Right atrium auricular region (tissue), 2 donors: ENCODE data around the gene NKD2. TPM values are rescaled to one million over a fixed set of nuclear protein-coding genes. Genes with fewer than 3 reads are reported as not detected.

Source experiments
- DNase-seq: peaks from one replicate; pipeline ENCODE4 v3.0.0-alpha.2; 2019; ENCODE audit warnings: low spot score
- H3K27ac ChIP-seq, 2 donors: fragments of 200-600 bp; sonication (generic); 1 replicate in 1 of 2; 2 replicates in 1 of 2; pipeline ENCODE4 v1.5.1; 2016 to 2019
- H3K27me3 ChIP-seq, 2 donors: fragments of 200-600 bp; sonication (generic); one replicate each; pipeline versions ENCODE4 v1.5.1 to v1.6.0; 2017 to 2019
- H3K36me3 ChIP-seq: fragments of 200-600 bp; sonication (generic); one replicate; pipeline ENCODE4 v1.5.1; 2016
- H3K4me1 ChIP-seq, 2 donors: fragments of 200-600 bp; sonication (generic); one replicate each; pipeline versions ENCODE4 v1.5.1 to v1.6.0; 2017 to 2019
- H3K4me3 ChIP-seq, 2 donors: fragments of 200-600 bp; sonication (generic); 1 replicate in 1 of 2; 2 replicates in 1 of 2; pipeline ENCODE4 v1.5.1; 2017 to 2019; ENCODE audit warnings: mild to moderate bottlenecking in 1 of 2, moderate library complexity in 1 of 2
- H3K9me3 ChIP-seq, 2 donors: fragments of 200-600 bp; sonication (generic); one replicate each; pipeline ENCODE4 v1.5.1; 2019
- total RNA-seq, 2 donors: library from RNA; depleted of rRNA; stranded (reverse); fragments of >200 nt; gene quantifications; one replicate each; pipeline ENCODE4 v1.1.0, GENCODE V29; 2016
- TF ChIP-seq, protein P1 (sequence below), 2 donors: fragments of 200-600 bp; sonication (generic); IDR thresholded peaks; one replicate each; pipeline ENCODE4 v1.5.1; 2019; ENCODE audit warnings: antibody characterized with exemption in 2 of 2

The NKD2 gene
- total RNA-seq, 2 donors from 2014 or later, result 2.4 to 2.8 TPM

DNA sequence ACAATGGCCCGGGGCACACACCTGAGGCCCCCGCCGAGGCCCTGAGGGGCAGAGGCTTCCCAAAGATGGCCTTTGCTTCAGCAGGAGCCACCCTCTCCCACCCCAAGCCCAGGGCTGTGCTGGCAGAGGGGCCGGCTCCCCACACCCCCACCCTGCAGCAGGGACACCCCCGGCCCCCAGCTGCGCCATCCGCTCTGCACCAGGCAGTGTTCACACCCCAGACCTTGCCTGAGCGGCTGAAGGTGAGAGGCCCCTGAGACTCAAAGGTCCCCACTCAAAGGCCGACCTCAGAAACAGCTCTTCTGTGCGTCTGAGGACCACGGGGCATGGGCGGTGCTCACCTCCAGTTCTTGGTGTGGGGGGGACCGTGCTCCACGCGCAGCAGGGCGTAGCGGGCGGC, 65.6 kb downstream of the NKD2 start:
- H3K4me3 ChIP-seq, result no peak overlapping the region
- H3K4me1 ChIP-seq, result no peaks in the 10 kb centered on the region
- H3K9me3 ChIP-seq, result no peaks in the 10 kb centered on the region
- DNase-seq, result no peak
- TF ChIP-seq, protein P1, sequence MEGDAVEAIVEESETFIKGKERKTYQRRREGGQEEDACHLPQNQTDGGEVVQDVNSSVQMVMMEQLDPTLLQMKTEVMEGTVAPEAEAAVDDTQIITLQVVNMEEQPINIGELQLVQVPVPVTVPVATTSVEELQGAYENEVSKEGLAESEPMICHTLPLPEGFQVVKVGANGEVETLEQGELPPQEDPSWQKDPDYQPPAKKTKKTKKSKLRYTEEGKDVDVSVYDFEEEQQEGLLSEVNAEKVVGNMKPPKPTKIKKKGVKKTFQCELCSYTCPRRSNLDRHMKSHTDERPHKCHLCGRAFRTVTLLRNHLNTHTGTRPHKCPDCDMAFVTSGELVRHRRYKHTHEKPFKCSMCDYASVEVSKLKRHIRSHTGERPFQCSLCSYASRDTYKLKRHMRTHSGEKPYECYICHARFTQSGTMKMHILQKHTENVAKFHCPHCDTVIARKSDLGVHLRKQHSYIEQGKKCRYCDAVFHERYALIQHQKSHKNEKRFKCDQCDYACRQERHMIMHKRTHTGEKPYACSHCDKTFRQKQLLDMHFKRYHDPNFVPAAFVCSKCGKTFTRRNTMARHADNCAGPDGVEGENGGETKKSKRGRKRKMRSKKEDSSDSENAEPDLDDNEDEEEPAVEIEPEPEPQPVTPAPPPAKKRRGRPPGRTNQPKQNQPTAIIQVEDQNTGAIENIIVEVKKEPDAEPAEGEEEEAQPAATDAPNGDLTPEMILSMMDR (IDR thresholded peaks at IDR 0.05), result no peak
- peaks cover 64% of the 10 kb centered on the region for H3K36me3 ChIP-seq
- no peaks in the 10 kb centered on the region for H3K27me3 ChIP-seq
- H3K27ac ChIP-seq, result no peak overlapping the region

DNA sequence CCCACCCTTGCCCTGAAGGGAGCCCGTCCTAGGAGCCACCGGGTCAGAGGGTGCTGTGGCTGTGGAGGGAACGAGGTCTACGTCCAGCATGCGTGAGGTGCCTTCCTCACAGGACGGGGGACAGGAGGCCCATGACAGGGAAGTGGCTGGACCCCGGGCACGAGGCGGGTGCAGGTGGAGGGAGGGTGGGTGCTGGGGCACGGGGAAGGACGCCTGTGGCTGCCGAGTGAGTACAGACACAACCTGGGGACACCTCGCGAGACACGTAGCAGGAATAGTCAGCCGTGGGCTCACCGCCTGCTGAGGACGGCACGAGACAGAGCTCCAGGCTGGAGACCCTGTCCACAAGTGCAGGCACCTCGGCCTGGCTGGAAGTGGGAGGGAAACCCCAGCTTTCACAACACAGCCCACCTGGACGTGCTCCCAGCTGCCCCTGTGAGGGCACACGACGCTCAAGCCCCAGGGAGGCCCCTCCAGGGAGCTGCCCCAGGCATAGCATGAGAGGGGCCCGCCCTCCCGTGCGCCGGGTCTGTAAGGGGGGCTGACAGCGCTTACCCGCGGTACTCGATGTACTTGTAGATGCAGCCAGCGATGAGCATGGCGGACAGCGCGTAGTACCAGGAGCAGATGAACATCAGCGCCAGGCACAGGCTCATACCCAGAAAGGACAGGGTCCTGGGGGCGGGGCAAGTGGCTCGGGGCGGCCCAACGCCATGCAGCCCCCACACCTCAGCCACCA, 66.4 kb downstream of the NKD2 start:
- Histone ChIP-seq H3K27ac (no peak overlapping the region), H3K36me3 (peaks cover 65% of the 10 kb centered on the region)
- TF ChIP-seq, protein P1 (IDR thresholded peaks at IDR 0.05), result no peak

DNA sequence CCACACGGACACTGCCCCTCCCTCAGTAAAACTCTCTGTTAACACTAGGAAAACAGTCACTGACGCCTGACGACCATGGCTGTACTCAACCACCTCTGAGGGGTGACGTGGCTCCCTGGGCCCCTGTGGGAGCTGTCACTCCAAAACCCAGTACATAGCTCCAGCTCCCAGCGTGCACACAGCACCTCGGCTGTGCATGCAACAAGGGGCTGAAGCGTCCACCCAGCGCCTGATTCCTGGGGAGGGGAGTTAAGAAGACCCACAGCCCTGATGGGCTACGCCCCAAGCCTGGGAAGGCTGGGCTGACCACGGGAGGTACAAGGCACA, 66.9 kb downstream of the NKD2 start:
- Histone ChIP-seq H3K4me1 (peaks cover 0 to 1% of the 10 kb centered on the region in 2 donors), H3K27ac (no peak overlapping the region), H3K36me3 (peaks cover 68% of the 10 kb centered on the region), H3K27me3 (no peaks in the 10 kb centered on the region), H3K9me3 (no peaks in the 10 kb centered on the region), H3K4me3 (no peak overlapping the region)
- DNase-seq, result no peak
- TF ChIP-seq, protein P1 (IDR thresholded peaks at IDR 0.05), result no peak

More for the DNA sequence above, 66.4 kb downstream of the NKD2 start:
- Histone ChIP-seq H3K27me3 (no peaks in the 10 kb centered on the region), H3K4me3 (no peak overlapping the region), H3K4me1 (no peaks in the 10 kb centered on the region), H3K9me3 (no peaks in the 10 kb centered on the region)
- no peak for DNase-seq

DNA sequence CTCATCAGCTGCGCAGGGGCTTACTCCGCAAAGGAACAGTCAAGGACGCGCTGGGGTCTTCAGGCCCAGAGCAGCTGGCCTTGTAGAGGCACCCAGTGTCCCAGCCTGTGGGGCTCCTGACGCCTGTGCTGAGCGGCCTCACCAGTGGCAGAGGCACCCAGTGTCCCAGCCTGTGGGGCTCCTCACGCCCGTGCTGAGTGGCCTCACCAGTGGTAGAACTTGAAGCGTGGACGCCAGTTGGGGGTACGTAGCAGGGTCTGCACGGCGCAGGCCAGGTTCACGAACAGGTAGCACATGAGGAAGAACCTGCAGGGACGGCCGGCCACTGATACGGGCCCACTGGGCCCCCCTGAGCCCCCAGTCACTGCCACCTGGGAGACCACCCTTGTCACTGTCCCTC, 67.3 kb downstream of the NKD2 start:
- Histone ChIP-seq H3K4me3 (no peak overlapping the region), H3K9me3 (no peaks in the 10 kb centered on the region), H3K27me3 (no peaks in the 10 kb centered on the region), H3K36me3 (peaks cover 73% of the 10 kb centered on the region), H3K27ac (no peak overlapping the region), H3K4me1 (peaks cover 0 to 4% of the 10 kb centered on the region in 2 donors)
- DNase-seq, result no peak
- TF ChIP-seq, protein P1 (IDR thresholded peaks at IDR 0.05), result no peak

DNA sequence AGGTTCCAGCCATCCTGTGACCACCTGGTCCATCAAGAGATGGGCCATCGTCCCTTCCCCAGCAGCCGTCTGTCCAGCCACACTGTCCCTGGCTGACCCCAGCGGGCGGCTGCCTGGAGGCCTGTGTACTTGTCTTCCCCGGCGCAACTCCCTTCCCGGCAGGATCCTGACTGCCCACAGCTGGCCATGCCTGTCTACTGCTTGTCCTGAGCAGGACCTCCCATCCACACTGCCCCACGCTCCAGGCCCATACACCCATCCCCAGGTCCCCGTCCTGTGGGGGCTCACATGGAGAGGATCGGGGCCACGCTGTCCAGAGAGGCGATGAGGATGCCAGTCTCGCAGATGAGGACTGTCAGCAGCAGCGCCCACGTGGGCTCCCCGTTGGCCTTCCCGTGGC, 67.8 kb downstream of the NKD2 start:
- Histone ChIP-seq H3K36me3 (peaks cover 77% of the 10 kb centered on the region), H3K4me1 (peaks cover 0 to 4% of the 10 kb centered on the region in 2 donors), H3K27me3 (no peaks in the 10 kb centered on the region), H3K27ac (no peak overlapping the region), H3K4me3 (no peak overlapping the region), H3K9me3 (no peaks in the 10 kb centered on the region)
- DNase-seq, result no peak
- TF ChIP-seq, protein P1 (IDR thresholded peaks at IDR 0.05), result no peak

DNA sequence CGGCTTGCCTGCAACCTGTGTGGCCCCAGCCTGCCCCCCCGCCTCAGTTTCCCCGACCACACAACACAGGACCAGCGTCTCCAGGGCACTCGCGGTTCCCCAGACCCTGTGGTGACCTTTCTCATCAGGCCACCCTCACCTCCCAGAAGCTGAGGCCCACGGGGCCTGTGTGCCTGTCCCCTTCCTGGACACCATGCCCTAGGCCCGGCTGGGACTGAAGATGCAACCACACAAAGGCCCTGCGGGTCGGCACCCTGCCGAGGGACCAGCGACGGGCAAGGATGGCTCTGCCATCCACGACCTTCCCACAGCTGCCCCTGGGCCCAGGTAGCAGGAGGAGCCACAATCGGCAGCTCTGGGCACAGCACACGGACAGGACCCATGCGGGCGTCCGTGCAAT, 68.4 kb downstream of the NKD2 start:
- H3K27ac ChIP-seq, result no peak overlapping the region
- H3K4me3 ChIP-seq, result no peak overlapping the region
- TF ChIP-seq, protein P1 (IDR thresholded peaks at IDR 0.05), result no peak
- no peak for DNase-seq
- H3K4me1 ChIP-seq, result peaks cover 0 to 4% of the 10 kb centered on the region in 2 donors
- no peaks in the 10 kb centered on the region for H3K9me3 ChIP-seq
- peaks cover 82% of the 10 kb centered on the region for H3K36me3 ChIP-seq
- no peaks in the 10 kb centered on the region for H3K27me3 ChIP-seq
